ENCODE measurements around the gene PPP5C.
"Not testable (repeated sequence)": the region's sequence is repeated elsewhere in the genome, so short reads cannot be mapped to it uniquely, and the experiment has no call there.

PPP5C gene

DNA sequence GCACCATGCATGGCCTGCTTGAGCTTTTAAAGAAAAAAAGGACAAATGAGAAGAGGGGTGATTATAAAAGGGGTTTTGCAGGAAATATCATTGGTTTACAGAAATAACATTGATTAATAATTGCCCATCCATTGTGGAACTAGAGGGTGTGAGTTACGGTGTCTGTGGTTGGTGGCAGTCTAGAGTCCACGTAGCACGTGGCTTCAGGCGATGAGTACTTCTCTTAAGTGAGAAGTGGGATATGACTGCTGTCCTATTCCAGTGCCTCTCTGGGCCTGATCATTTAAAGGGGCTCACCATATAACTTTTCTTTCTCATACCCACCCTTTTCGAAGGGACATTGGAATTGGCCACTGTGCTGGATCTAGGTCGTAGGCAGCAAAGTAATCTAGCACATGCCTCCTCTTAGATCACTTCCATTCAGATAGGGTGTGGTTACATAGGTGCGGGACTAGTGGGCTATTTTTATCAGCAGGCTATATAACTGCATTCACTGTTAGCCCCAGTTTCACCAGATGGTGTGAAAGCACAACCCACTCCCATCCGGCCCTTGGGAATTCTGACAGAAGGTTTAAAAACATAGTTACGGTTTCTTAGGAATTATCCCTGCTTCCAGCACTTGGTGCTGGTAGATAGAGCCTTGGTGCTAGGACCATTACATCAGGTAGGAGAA, 19.9 kb downstream of the PPP5C start:
- Histone ChIP-seq H3K4me1 (ENCODE audit: insufficient read depth, low read length) (peaks cover 8% of the 10 kb centered on the region), H3K9ac (ENCODE audit: low read depth, low read length) (no peak overlapping the region), H3K36me3 (ENCODE audit: insufficient read depth, low read length) (peaks cover 8% of the 10 kb centered on the region), H3K9me3 (ENCODE audit: control insufficient read depth, insufficient read depth, low read length) (no peaks in the 10 kb centered on the region)

DNA sequence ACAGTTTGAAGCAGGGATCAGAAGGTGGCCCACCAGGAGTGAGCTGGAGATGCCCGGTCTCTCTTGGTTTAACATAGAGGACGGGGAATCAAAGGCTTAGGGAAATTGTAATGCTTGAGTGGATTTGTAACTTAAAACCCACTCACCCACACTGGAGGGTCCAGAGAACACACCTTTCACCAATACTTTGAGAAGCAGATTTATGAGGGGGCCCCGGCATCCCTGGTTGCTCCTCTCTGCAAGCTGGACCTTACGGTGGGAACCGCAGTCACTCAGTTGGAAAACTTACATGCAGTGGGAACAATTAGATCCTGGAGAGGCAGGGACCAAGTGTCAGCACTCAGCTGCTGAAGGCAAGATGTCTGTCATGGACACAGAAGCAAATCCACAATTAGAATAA, 20.5 kb downstream of the PPP5C start:
- peaks cover 15% of the 10 kb centered on the region for H3K4me1 ChIP-seq (ENCODE audit: insufficient read depth, low read length)
- peaks cover 8% of the 10 kb centered on the region for H3K36me3 ChIP-seq (ENCODE audit: insufficient read depth, low read length)
- no peak overlapping the region for H3K9ac ChIP-seq (ENCODE audit: low read depth, low read length)
- H3K9me3 ChIP-seq (ENCODE audit: control insufficient read depth, insufficient read depth, low read length), result no peaks in the 10 kb centered on the region

DNA sequence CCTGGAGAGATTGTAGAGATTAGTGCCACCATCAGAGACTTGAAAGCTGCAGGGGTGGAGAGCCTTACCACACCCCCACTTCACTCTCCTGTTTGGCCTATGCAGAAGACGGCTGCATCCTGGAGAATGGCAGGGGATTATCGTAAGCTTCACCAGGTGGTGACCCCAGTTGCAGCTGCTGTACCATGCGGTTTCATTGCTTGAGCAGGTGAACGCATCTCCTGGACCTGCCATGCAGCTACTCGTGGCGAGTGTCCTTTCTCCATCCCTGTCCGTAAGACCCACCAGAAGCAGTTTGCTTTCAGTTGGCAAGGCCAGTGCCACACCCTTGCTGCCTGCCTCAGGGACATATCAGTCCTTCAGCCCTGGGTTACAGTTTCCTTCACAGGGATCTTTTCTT, 21.2 kb downstream of the PPP5C start:
- no peak overlapping the region for H3K9ac ChIP-seq (ENCODE audit: low read depth, low read length)
- H3K36me3 ChIP-seq (ENCODE audit: insufficient read depth, low read length), result peaks cover 8% of the 10 kb centered on the region
- peaks cover 20% of the 10 kb centered on the region for H3K4me1 ChIP-seq (ENCODE audit: insufficient read depth, low read length)
- no peaks in the 10 kb centered on the region for H3K9me3 ChIP-seq (ENCODE audit: control insufficient read depth, insufficient read depth, low read length)

DNA sequence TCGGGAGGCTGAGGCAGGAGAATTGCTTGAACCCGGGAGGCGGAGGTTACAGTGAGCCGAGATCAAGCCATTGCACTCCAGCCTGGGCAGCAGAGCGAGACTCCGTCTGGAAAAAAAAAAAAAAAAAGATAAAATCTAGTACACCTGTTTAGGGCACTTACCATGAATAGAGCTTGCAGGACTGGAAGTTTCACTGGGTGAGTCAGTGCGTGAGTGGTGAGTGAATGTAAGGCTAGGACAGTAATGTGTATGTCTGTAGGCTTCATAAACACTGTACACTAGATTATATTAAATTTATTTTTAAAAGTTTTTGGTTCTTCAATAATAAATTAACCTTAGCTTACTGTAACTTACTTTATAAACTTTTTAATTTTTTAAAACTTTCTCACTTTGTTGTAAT, 22.9 kb downstream of the PPP5C start:
- H3K9me3 ChIP-seq (ENCODE audit: control insufficient read depth, insufficient read depth, low read length), result no peaks in the 10 kb centered on the region
- H3K9ac ChIP-seq (ENCODE audit: low read depth, low read length), result no peak overlapping the region
- peaks cover 8% of the 10 kb centered on the region for H3K36me3 ChIP-seq (ENCODE audit: insufficient read depth, low read length)
- H3K4me1 ChIP-seq (ENCODE audit: insufficient read depth, low read length), result peaks cover 30% of the 10 kb centered on the region

DNA sequence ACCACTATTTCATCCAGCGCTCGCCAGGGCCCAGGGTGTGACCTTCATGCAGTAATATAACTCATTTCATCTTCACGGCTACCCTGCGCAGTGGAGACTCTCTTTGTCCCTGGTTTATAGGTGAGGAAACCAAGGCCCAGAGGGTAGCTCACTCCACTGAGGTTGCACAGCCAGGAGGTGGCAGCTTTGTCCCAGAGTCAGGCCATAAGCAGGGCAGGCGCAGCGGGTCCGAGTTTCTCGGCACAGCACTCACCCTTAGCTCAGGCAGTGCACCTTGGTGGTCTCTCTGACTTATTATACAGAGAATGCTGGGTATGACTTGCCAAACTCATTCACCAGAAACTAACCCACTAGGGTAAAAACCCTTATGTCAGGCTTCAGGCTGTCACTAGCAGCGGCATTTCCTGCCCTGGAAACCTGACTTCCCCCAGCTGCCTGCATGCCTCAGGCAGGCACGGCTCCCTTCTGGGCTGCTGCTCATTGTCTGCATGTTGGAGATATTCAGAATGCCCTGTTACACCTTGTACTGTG, 24.5 kb downstream of the PPP5C start:
- H3K9ac ChIP-seq (ENCODE audit: low read depth, low read length), result no peak overlapping the region
- H3K9me3 ChIP-seq (ENCODE audit: control insufficient read depth, insufficient read depth, low read length), result no peaks in the 10 kb centered on the region
- H3K36me3 ChIP-seq (ENCODE audit: insufficient read depth, low read length), result peaks cover 4% of the 10 kb centered on the region; the same call in 1 of the 2 replicates
- peaks cover 30% of the 10 kb centered on the region for H3K4me1 ChIP-seq (ENCODE audit: insufficient read depth, low read length)

DNA sequence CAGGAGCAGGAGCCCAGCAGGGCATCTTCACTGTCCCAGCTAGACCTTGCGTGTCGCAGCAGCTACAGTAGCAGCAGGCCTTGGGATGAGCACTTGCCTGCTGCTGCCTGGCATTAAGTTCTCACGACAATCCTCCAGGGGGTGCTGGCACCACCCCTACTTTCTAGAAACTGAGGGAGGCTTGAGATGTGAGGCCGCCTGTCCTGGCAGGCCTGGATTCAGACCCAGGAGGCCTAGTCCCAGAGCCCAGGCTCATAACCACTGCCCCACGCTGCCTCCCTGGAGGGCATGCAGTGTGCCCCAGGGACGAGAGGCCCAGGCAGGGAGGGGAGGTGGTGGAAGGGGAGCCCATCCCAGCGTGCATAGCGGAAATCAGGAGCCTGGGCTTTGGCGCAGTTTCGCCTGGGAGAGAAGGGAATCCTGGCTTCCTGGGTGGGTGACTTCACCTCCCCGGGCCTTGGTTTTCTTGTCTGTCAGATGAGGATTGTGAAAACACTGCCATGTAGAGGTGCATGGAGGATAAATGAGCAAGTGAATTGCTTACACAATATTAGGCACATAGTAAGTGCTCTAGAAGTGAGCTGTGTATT, 26.1 kb downstream of the PPP5C start:
- peaks cover 7% of the 10 kb centered on the region for H3K36me3 ChIP-seq (ENCODE audit: insufficient read depth, low read length)
- H3K9ac ChIP-seq (ENCODE audit: low read depth, low read length), result peak overlapping the region; percentile 3; the same call in 1 of the 2 replicates
- no peaks in the 10 kb centered on the region for H3K9me3 ChIP-seq (ENCODE audit: control insufficient read depth, insufficient read depth, low read length)
- peaks cover 30% of the 10 kb centered on the region for H3K4me1 ChIP-seq (ENCODE audit: insufficient read depth, low read length)

DNA sequence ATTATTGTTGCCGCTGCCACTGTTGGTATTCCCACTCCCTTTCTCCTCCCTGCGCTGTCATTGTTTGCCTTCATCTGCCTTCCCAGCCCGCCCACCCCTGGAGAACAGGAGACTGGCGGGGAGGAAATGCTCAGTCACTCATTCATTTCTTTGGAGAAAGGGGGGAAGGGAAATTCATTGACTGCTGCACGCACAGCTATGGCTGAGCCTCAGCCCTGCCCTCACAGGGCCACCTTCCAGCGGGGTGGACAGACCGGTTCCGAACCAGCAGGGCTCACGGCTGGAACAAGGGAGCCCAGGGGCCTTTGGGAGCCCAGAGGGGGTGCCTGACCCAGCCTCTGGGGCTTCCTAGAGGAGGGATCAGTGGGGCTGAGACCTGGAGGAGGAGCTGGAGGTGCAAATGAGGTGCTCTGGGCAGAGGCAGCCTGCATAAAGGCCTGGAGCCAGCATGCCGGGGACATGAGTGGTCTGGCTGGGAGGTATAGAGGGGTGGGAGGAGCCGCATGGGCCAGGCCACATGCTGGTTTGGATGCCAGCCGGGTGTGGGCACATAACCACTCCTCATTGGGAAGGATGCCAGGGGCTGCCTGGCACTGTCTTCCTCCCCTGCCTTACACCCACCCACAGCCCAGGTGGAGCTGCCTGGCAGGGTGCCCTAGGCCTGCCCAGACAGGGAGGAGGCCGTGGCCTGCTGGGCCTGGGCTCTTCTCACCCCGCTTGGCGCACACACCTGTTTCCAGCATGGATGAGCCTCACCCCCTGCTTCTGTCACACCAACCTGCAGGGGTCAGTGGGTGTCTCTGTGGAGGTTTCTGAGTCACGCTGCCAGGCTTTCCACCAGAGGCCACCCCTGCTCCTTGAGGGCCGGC, 26.8 kb downstream of the PPP5C start:
- Histone ChIP-seq H3K9me3 (ENCODE audit: control insufficient read depth, insufficient read depth, low read length) (no peaks in the 10 kb centered on the region), H3K36me3 (ENCODE audit: insufficient read depth, low read length) (peaks cover 7% of the 10 kb centered on the region), H3K9ac (ENCODE audit: low read depth, low read length) (0 out of 2 replicates have a peak overlapping the region, but pooled peaks have one; percentile 3), H3K4me1 (ENCODE audit: insufficient read depth, low read length) (peaks cover 30% of the 10 kb centered on the region)

DNA sequence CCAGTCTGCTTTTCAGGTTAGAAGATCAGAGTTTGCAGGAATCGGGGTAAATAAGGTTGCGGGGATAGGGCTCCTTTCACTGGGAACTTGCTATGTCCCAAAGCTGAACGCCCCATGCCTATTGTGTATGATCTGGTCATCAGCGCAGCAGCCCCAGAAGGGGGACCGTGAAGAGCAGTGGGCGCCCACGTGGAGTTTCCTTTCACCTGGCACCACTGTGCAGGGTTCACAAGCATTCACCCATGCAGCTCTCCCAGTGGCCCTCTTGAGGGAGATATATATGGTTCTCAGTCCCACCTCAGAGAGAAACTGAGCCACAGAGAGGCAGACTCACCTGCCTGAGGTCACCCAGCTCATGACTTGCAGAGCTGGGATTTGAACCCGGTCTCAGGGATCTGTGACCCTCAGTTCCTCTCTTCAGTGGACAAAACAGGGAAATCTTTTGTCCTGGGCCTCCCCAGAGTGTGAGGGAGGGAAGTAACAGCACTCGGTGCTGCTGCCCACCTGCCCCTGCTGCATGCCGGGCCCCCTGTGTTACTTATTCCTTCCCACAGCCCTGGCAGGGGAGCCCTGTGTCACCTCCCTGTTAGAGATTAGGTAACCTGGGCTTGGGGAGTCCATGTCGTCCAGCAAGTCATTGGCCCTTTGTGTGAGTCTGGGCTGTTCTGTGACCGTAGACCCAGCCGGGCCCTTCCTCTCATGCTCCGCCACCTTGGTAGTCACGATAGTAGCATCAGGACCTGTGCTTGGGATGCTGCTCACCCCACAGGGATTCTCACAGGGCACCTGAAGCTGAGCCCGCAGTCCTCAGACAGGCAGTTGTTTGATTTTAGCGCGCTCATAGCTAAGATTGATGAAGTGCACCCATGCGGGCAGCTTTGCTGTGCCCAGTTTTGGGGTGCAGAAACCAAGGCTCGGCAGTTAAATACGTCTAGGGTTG, 27.9 kb downstream of the PPP5C start:
- H3K4me1 ChIP-seq (ENCODE audit: insufficient read depth, low read length), result peaks cover 30% of the 10 kb centered on the region
- H3K36me3 ChIP-seq (ENCODE audit: insufficient read depth, low read length), result peaks cover 10% of the 10 kb centered on the region
- no peaks in the 10 kb centered on the region for H3K9me3 ChIP-seq (ENCODE audit: control insufficient read depth, insufficient read depth, low read length)
- H3K9ac ChIP-seq (ENCODE audit: low read depth, low read length), result no peak overlapping the region

DNA sequence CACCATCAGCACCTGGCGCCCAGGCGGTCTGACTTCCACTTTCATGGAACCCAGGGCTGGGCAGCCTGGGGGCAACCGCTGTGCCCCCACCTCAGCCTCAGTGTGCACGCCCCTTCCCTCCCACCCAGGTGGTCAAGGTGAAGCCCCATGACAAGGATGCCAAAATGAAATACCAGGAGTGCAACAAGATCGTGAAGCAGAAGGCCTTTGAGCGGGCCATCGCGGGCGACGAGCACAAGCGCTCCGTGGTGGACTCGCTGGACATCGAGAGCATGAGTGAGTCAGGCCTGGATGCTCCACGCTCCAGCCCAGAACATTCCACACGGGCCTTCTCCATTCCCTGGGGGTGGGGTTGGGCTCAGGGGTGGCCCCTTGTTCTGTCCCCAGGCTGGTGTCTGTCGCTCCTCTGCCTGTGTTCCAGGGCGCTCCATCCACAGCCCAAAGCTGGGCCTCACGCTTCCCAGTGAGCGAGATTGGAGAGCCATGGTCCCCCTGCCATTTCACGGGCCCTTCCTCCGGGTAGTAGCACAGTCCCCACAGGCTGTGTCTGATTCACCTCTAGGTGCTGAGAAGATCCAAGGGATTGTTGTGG, 28.7 kb downstream of the PPP5C start:
- H3K9ac ChIP-seq (ENCODE audit: low read depth, low read length); H3K9me3 ChIP-seq (ENCODE audit: control insufficient read depth, insufficient read depth, low read length): not testable (repeated sequence)
- Histone ChIP-seq H3K36me3 (ENCODE audit: insufficient read depth, low read length) (peaks cover 14% of the 10 kb centered on the region), H3K4me1 (ENCODE audit: insufficient read depth, low read length) (peaks cover 30% of the 10 kb centered on the region)

DNA sequence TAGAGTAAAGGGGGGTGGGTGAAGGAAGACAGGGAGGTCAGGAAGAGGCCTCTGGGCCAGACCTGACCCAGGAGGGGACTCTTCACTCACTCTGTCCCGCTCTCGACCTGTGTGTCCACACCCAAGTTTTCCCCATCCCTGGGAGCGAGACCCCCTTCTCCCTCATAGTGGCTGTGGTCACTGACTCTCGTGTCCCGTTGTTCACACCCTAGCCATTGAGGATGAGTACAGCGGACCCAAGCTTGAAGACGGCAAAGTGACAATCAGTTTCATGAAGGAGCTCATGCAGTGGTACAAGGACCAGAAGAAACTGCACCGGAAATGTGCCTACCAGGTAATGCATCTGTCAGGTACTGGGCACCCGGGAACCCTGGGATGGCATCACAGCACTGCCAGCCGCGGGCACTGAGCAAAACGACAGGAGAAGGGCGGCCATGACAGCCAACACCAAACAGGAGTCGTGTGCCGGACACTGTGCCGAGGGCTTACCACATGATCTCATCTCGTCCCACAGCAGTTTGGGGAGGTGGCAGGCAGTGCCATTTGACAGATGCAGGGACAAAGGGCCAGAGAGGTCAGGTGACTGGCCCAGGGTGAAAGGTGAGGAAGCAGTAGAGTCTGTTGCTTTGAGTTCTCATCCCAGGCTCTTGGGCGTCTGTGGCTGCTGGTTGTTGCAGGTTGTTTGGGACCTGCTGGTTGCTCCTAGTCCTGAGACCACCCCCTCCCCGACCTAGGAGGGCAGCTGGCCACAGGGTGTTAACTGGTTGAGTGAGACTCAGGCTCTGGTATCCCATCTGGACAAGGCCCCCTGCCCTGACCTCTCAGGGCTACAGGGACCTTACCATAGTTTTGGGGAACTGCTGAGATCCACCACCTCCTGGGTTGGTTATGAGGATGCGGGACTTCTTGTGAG, 29.6 kb downstream of the PPP5C start:
- no peaks in the 10 kb centered on the region for H3K9me3 ChIP-seq (ENCODE audit: control insufficient read depth, insufficient read depth, low read length)
- H3K9ac ChIP-seq (ENCODE audit: low read depth, low read length), result no peak overlapping the region
- H3K36me3 ChIP-seq (ENCODE audit: insufficient read depth, low read length), result peaks cover 15% of the 10 kb centered on the region
- H3K4me1 ChIP-seq (ENCODE audit: insufficient read depth, low read length), result peaks cover 24% of the 10 kb centered on the region

DNA sequence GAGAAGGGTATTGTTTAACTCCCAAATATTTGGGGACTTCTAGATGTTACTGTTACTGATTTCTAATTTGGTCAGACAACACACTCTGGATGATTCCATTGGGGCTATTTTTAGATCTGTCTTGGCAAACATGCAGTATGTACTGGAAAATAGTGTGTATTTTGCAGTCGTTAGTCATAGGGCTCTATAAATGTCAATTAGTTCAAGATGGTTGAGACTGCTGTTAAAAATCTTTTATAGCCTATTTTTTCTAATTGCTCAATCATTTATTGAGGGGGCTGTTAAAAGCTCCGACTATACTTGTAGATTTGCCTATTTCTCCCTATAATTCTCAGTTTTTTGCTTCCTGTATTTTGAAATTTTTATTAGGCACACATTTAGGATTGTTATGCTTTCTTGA, 31.4 kb downstream of the PPP5C start:
- Histone ChIP-seq H3K36me3 (ENCODE audit: insufficient read depth, low read length) (peaks cover 26% of the 10 kb centered on the region), H3K9me3 (ENCODE audit: control insufficient read depth, insufficient read depth, low read length) (no peaks in the 10 kb centered on the region), H3K9ac (ENCODE audit: low read depth, low read length) (no peak overlapping the region), H3K4me1 (ENCODE audit: insufficient read depth, low read length) (peaks cover 10% of the 10 kb centered on the region)

DNA sequence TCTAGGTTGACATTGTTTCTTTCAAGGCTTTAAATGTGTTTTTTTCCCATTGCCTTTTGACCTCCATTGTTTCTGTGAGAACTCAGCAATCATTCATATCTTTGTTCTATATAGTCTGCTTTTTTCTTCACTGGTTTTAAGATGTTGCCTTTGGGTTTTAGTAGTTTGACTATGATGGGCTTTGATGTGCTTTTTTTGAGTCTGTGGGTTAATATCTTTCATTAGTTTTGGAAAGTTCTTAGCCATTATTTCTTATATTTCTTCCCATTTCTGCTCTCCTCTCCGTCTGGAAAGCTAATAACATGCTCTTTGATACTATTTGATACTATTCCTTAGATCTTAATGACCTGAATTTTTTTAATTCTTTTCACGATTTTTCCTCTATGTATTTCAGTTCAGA, 33.8 kb downstream of the PPP5C start:
- Histone ChIP-seq H3K36me3 (ENCODE audit: insufficient read depth, low read length) (peaks cover 32% of the 10 kb centered on the region), H3K4me1 (ENCODE audit: insufficient read depth, low read length) (no peaks in the 10 kb centered on the region), H3K9me3 (ENCODE audit: control insufficient read depth, insufficient read depth, low read length) (no peaks in the 10 kb centered on the region), H3K9ac (ENCODE audit: low read depth, low read length) (no peak overlapping the region)

DNA sequence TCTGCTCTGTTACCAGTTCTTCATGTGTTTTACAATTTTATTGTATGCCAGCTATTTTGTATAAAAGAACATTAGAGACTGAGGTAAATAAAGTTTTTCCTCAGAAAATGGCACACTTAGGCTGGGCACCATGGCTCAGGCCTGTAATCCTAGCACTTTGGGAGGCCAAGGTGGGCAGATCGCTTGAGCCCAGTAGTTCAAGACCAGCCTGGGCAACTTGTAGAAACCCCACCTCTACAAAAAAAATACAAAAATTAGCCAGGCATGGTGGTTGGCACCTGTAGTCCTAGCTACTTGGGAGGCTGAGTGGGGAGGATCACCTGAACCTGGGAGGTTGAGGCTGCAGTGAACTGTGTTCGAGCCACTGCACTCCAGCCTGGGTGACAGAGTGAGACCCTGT, 34.5 kb downstream of the PPP5C start:
- no peaks in the 10 kb centered on the region for H3K9me3 ChIP-seq (ENCODE audit: control insufficient read depth, insufficient read depth, low read length)
- peaks cover 32% of the 10 kb centered on the region for H3K36me3 ChIP-seq (ENCODE audit: insufficient read depth, low read length)
- no peaks in the 10 kb centered on the region for H3K4me1 ChIP-seq (ENCODE audit: insufficient read depth, low read length)
- no peak overlapping the region for H3K9ac ChIP-seq (ENCODE audit: low read depth, low read length)
